GM21723 (cell line): ENCODE results near the gene USP5.
"Not testable (repeated sequence)": the region's sequence is repeated elsewhere in the genome, so short reads cannot be mapped to it uniquely, and the experiment has no call there.

Experiments used
- ATAC-seq: cut with Tn5 transposase; IDR thresholded peaks from one replicate; pipeline ENCODE4 v1.9.1; 2021; ENCODE audit warnings: mild to moderate bottlenecking, moderate library complexity; ENCODE audit not compliant: unreplicated experiment

The USP5 gene

DNA sequence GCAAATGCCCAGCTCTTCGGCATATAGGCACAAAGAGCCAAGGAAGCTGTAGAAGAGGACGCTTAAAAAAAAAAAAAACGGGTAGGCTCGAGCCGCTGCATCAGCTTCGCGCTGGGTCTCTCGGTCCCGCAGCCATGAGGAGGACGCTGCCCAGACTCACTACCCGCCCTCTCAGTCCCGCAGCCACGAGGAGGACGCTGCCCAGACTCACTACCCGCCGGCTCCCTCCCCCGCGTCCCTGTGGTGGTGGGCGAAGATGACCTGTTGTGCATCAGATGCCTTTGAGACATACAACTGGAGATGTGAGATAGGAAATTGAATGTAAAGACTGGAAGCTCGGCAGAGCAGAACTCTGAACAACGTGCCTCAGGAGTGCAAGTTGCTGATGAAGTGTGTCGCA is 32.6 kb downstream of the USP5 start:
- no peak for ATAC-seq

DNA sequence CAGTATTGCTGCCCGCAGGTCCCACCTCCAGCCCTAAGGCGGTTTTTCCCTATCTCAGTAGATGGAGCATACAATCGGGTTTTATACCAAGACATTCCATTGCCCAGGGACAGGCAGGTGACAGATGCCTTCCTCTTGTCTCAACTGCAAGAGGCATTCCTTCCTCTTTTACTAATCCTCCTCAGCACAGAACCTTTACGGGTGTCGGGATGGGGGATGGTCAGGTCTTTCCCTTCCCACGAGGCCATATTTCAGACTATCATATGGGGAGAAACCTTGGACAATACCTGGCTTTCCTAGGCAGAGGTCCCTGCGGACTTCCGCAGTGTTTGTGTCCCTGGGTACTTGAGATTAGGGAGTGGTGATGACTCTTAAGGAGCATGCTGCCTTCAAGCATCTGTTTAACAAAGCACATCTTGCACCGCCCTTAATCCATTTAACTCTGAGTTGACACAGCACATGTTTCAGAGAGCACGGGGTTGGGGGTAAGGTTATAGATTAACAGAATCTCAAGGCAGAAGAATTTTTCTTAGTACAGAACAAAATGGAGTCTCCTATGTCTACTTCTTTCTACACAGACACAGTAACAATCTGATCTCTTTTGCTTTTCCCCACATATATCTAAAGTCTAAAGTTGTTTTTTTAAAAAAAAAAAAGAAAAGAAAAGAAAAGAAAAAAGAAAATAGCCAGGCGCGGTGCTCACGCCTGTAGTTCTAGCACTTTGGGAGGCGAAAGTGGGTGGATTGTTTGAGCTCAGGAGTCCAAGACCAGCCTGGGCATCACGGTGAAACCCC is 34.5 kb downstream of the USP5 start:
- not testable (repeated sequence) for ATAC-seq

DNA sequence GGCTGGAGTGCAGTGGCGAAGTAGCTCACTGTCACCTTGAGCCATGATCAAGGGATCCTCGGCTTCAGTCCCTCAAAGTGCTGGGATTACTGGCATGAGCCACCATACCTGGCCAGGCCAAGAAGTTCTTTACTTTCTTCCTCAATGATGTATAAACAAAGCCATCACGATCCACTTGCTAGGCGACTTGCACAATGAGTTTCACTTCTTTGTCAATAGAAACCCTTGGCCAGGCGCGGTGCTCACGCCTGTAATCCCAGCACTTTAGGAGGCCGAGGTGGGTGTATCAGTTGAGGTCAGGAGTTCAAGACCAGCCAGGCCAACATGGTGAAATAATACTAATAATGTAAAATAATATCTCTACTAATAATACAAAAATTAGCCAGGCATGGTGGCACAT is 35.5 kb downstream of the USP5 start:
- no peak for ATAC-seq

DNA sequence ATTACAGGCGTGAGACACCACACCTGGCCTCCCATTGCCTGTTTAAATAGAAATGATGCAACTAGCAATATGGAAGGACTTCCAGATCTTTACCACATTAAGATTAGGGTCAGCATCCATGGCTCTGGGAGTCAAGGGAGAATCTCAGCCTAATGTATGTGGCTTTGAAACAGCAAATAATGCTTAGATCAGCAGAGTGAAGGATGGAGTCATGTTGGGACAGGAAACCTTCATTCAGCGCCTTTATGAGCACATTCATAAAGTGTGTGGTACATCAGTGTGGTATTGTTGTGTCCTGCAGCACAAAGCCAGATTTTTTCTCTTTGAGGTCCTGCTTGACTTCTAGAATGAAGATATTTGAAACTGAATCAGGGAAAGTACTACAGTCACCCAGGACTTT is 36.4 kb downstream of the USP5 start:
- ATAC-seq: no peak

DNA sequence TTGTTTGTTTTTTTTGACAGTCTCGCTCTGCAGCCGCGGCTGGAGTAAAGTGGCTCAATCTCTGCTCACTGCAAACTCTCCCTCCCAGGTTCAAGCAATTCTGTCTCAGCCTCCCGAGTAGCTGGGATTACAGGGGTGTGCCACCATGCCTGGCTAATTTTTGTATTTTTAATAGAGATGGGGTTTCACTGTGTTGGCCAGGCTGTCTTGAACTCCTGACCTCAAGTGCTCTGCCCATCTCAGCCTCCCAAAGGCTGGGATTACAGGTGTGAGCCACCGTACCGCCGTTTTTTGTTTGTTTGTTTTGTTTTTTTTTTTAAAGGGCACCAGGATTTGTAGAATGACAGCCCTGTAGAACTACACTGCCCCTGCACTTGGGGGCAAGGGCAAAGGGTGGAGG is 36.8 kb downstream of the USP5 start:
- not testable (repeated sequence) for ATAC-seq

DNA sequence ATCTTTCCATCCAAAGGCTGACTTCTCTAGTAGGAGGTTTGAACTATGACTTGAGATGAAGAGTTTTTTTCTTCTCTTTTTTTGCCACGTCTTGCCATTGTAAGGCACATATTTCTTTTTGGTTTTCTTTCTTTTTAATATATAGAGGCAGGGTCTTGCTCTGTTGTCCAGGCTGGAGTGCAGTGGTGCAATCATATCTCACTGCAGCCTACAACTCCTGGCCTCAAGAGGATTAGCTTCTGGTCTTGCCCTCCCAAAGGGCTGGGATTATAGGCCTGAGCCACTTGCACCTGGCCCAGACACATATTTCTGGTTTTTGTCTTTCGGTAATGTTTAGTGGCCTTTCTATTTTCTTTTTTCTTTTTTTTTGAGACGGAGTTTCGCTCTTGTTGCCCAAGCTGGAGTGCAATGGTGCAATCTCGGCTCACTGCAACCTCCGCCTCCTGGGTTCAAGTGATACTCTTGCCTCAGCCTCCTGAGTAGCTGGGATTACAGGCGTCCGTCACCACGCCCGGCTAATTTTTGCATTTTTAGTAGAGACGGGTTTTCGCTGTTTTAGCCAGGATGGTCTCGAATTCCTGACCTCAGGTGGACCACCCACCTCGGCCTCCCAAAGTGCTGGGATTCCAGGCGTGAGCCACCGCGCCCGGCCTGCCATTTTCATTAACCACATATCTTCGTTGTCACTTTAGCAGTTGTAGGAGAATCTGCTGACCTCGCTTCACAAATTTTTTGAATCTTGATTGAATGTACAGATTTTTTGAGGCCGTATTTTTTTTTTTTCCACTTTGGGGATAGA is 38.0 kb downstream of the USP5 start:
- ATAC-seq: not testable (repeated sequence)

DNA sequence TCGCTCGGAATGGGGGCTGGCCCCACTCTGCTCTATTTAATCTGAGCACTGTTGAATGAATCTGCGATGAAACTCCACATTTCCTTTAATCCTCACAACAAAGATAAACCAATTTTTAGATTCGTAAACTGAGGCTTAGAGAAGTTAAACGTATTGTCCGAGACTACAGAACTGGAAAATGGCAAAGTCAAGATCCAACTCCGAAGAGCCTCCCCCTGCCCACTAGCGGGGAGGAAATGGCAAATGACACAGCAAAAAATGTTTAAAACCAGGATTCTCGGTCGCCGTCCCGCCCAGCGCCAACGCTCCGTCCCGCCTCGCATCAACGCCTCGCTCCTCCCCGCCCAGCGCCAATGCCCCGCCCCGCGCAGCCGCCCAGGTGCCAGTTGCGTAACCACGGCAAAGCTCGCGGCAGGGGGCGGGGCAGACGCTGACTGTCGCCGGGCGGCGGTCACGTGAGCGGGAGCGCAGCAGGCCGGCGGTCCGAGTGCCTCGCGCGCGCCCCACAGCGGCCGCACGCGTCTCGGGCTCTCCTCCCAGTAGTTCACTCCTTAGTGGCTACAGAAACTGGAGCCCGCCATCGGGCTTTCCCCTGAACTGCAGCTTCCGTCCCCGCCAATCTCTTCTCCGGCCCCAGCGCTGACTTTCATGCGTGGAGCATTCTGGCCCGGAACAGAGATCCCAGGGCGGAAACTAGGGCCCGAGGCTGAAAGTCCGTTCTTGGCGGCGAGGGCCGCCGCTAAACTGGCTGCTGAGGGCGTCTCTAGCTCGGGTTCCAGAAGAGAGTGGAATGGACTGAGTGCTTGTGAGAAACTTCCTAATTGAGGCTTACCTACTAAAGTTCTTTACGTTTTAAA is 39.1 kb downstream of the USP5 start:
- ATAC-seq: peak; percentile 93

DNA sequence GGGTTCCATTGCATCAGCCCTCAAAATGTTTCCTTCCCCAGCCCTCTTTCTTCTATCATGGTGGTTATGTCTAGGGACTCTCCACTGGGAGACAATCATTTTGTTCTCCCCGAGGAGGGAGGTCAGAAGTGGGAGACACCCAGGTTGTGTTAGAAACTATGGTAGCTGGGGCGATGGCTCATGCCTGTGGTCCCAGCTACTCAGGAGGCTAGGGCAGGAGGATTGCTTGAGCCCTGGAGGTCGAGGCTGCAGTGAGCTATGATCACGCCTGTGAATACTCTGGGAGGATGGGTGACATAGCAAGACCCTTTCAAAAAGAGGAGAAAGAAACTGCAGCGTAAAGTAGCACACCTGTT is 39.7 kb downstream of the USP5 start:
- peak; percentile 14 for ATAC-seq

DNA sequence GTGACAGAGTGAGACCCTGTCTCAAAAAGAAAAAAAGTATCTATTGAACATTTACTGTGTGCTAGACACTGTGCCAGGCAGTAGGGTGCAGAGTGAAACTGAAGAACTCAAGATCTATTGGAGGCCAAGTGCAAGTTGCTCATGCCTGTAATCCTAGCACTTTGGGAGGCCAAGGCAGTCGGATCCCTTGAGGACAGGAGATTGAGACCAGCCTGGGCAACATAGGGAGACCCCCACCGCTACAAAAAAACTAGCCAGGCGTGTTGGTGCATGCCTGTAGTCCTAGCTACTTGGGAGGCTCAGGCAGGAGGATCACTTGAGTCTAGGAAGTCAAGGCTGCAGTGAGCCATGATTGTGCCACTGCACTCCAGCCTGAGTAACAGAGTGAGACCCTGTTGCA is 40.7 kb downstream of the USP5 start:
- ATAC-seq: not testable (repeated sequence)

DNA sequence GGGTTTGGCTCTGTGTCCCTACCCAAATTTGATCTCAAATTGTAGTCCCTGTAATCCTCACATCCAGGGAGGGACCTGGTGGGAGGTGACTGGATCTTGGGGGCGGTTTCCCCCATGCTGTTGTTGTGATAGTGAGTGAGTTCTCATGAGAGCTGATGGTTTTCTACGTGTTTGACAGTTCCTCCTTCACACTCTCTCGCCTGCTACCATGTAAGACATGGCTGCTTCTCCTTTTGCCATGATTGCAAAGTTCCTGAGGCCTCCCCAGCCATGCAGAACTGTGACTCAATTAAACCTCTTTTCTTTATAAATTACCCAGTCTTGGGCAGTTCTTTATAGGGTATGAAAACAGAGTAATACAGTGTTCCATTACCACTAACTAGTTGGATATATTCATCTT is 42.4 kb downstream of the USP5 start:
- no peak for ATAC-seq

DNA sequence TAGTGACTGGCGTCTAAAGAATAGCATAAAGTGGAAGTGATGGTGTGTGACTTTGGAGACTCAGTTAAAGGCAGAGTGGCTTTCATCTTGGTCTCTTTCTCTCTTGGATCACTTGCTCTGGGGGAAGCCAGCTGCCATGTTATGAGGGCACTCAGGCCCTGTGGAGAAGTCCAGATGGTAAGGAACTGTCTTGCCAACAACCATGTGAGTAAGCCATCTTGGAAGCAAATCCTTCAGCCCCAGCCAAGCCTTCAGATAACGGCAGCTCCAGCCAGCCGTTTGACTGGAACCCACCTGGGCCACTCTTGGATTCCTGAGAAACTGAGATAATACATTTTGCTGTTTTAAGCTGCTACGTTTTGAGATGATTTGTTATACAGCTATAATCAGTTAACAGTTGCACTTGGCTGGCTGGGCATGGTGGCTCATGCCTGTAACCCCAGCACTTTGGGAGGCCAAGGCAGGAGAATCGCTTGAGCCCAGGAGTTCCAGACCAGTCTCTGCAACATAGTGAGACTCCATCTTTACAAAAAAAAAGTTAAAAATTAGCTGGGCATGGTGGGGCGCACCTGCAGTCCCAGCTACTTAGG is 45.0 kb downstream of the USP5 start:
- ATAC-seq: no peak

DNA sequence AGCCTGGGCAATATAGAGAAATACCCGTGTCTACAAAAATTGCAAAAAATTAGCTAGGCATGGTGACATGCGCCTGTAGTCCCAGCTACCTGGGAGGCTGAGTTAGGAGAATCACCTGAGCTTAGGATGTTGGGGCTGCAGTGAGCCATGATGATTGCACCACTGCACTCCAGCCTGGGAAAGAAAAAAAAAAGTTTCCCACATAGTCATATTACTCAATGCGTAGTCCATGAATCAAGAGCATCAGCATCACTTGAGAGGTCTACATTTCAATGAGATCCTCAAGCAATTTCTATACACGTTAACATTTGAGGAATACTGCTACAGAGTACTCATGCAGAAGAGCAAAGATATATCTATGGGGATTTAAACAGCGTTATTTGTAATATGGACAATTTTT is 47.5 kb downstream of the USP5 start:
- ATAC-seq: no peak

DNA sequence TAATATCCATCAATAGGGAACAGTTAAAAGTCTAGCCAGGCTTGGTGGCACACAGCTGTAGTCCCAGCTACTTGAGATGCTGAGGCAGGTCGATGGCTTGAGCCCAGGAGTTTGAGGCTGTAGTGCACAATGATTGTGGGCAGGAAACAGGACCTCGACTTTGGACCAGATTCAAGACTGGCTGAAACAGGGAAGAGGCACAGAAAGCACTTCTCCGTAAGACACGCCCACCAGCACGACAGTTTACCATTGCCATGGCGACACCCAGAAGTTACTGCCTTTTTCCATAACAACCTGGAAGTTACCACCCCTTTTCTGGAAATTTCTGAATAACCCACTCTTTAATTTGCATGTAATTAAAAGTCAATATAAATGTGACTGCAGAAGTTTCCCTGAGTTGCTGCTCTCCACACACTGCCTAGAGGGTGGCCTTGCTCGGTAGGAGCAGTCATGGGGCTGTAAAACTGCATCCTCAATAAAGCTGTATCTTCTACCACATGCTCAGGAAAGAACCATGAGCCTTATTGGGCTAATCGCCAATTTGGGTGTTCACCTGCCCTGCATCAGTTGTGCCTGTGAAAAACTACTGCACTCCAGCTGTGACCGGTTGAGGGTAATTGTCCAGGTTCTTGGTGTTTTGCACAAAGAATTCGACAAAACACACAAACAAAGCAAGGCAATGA is 48.0 kb downstream of the USP5 start:
- no peak for ATAC-seq

DNA sequence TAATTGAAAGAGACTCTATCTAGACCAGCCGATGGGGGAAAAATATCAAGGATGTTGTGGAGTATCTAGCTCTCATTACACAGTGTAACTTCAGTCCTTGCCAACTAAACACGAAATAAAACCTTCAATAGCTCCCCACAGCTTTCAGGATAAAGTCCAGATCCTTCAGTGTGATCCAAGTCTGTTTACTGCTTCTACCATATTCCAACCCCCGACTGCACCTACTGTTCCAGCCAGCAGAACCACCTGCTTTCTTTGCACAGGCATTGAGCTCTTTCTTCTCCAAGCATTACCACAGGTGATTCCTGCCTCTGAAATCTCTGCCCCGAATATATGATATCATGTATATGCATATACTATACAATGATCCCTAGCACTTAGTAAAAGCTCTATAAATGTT is 50.5 kb downstream of the USP5 start:
- ATAC-seq: no peak

DNA sequence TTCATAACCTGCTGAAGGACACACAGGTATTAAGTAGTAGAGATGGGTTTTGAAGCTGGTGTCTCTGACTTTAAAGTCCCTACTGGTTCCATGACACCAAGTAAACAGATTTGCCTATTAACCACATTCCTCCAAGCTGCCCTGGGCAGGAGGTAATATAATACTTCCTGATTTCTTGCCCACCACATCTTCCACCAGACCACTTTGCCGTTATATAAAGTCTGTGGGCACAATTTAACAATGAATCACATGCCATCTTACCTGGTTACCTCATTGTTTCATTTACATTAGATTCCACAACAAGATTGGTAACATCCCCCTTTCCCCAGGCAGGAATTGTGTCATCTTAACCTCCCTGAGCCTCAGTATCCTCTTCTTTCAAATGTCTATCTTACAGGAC is 51.8 kb downstream of the USP5 start:
- ATAC-seq: no peak

DNA sequence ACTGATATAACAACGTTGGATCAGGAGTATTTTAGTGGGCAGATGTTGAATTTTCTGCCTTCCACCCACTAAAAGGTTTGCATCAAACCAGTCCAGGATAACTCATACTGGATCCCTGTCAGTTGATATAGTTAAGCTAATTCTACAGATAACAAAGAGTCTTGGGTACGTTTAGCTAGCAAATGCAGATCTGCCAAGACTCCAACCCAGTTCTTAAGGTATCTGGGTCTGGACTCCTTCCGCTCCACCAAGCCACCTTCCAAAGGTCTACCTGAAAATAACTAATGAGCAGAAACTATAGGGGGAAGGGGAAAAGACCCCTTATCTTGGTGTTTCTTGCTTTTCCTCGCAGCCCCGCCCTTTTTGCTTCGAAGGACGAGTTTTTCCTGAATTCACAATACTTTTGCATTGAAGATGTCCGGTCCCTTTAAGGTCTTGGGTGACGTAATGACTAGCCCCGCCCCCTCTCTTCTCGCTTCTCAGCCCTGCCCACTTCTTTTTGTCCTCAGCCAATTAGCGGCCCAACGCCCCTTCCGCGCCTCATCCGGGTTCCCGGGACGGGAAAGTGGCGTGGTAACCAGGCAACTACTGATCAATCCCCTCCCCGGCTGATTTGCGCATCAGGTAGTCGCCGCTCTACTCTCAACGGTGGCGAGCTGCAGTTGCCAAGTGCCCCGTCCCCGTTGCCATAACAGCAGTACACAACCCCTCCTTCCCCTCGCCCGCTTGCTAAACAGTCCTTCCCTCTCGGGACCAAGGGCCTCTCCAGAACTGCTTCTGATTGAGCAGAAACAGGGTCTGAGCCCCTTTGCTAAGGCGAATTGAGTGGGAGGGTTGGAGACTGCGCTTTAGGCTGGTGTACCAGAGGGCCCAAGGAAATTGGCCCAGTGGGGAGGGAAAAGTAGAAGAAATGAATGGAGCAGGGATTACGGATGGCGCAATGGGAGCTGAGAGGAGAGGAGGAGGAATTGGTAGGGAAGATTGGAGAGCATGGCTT is 52.6 kb downstream of the USP5 start, which contains the start of gene LRRC23:
LRRC23 (plus strand) TSS at position 543 of the 997 bp plus-strand sequence. CDS start 812 bp downstream, outside the sequence.
- peak; percentile 94 for ATAC-seq

DNA sequence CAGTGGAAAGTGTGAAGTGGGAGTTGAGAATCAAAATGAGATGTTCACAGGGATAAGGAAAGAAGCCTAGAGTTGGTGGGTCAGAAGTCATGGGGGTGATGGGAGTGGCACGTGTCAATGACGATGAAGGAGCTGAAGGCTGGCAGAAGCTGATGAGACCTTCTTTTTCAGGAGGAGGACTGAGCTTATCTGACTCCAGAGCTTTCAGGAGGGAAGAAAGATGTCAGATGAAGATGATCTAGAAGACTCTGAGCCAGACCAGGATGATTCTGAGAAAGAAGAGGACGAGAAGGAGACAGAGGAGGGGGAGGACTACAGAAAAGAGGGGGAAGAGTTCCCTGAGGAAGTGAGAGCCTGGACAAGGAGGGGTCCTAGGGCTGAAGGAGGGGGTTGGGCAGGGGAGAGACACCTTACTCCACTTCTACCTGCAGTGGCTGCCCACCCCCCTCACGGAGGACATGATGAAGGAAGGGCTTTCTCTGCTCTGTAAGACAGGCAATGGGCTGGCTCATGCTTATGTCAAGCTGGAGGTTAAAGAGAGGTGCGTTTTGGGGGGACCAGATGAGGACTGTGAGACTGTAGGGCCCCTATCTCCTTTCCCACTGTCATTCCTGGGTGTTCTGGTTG is 53.6 kb downstream of the USP5 start:
- ATAC-seq: no peak

DNA sequence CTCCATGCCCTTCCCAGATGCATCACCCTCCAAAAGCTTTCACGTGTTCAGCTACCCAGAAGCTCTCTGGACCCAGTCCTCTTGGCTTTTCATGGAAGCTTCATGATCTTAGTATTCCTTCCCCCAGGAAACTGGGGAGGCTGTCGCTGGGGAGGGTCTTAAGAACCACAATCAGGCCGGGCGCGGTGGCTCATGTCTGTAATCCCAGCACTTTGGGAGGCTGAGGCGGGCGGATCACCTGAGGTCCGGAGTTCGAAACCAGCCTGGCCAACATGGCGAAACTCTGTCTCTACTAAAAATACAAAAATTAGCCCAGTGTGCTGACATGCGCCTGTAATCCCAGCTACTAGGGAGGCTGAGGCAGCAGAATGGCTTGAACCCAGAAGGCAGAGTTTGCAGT is 56.2 kb downstream of the USP5 start:
- ATAC-seq: not testable (repeated sequence)
